HepG2 (cell line): ENCODE results near the gene SLC25A17. TPM values are rescaled to one million over a fixed set of nuclear protein-coding genes. Genes with fewer than 3 reads are reported as not detected.

Experiments used
- ATAC-seq: fragments of 200-7000 bp; cut with Tn5 transposase; 3 replicates; pipeline ENCODE4 v1.9.1; 2020; ENCODE audit warnings: mild to moderate bottlenecking, moderate library complexity
- BruUV-seq: library from RNA; stranded (reverse); fragments of 400-500 nt; replicated peaks from 2 replicates; lab custom pipeline; 2021; lab: Mats Ljungman, UMichigan
- CTCF ChIA-PET: fragments of 300-600 bp; formaldehyde crosslinking; extraction: SDS; loops from one replicate; lab custom pipeline; 2021; ENCODE audit warnings: low total read pairs, inconsistent platforms, low intra/inter-chr PET ratio; lab: Yijun Ruan, JAX
- POLR2A ChIA-PET: fragments of 350-600 bp; sonication (Branson Sonifier 250); formaldehyde crosslinking; loops from one replicate; lab custom pipeline; 2020; ENCODE audit warnings: antibody characterized with exemption, inconsistent platforms; lab: Yijun Ruan, JAX
- DNase-seq: peaks from one replicate; pipeline ENCODE4 v3.0.0-alpha.2; 2015; ENCODE audit warnings: low spot score
- FAIRE-seq: peaks from 3 replicates; lab custom pipeline; 2011; peaks lifted over from hg19 to GRCh38; lab: Jason Lieb, UNC
- H2AFZ ChIP-seq: one replicate; pipeline ENCODE4 v1.6.1; 2011; ENCODE audit warnings: low read length, inconsistent platforms
- H3K27ac ChIP-seq: fragments of 300-600 bp; 3 replicates; pipeline ENCODE4 v1.8.0; 2011; ENCODE audit warnings: mixed run types, mild to moderate bottlenecking, mixed read lengths, low read length, inconsistent platforms; ENCODE audit not compliant: insufficient read depth; ENCODE audit errors: extremely low read length
- H3K27me3 ChIP-seq, 2 experiments: fragments of 200-600 bp in 1 of 2; 2 replicates in 1 of 2; 3 replicates in 1 of 2; pipeline versions ENCODE4 v1.6.0 to v1.8.0; 2011; ENCODE audit warnings: low read length in 2 of 2, mild to moderate bottlenecking in 2 of 2, moderate library complexity in 2 of 2, inconsistent platforms in 1 of 2; ENCODE audit not compliant: insufficient read depth in 2 of 2, control insufficient read depth in 1 of 2
- H3K36me3 ChIP-seq, 2 experiments: fragments of 200-600 bp in 1 of 2; replicated peaks in 1 of 2; 2 replicates in 1 of 2; 3 replicates in 1 of 2; pipeline versions ENCODE4 v1.5.1 to v1.8.0; 2011; ENCODE audit warnings: low read length in 2 of 2, inconsistent platforms in 1 of 2; ENCODE audit not compliant: insufficient read depth in 2 of 2, control insufficient read depth in 1 of 2
- H3K4me1 ChIP-seq: 2 replicates; pipeline ENCODE4 v1.5.1; 2012; ENCODE audit warnings: low read length, inconsistent platforms; ENCODE audit not compliant: insufficient read depth
- H3K4me2 ChIP-seq: 2 replicates; pipeline ENCODE4 v1.6.0; 2011; ENCODE audit warnings: low read depth, low read length, inconsistent platforms
- H3K4me3 ChIP-seq, 3 experiments: fragments of 200-600 bp in 1 of 3; sonication (generic), shearing (Covaris generic) in 1 of 3; replicated peaks in 1 of 3; 2 replicates each; pipeline ENCODE4 v1.5.1; 2011 to 2016; ENCODE audit warnings: low read length in 3 of 3, inconsistent platforms in 2 of 3, low read depth in 2 of 3, mild to moderate bottlenecking in 2 of 3, control low read depth in 1 of 3, mixed read lengths in 1 of 3; ENCODE audit not compliant: insufficient read depth in 1 of 3
- H3K79me2 ChIP-seq: one replicate; pipeline ENCODE4 v1.6.1; 2011; ENCODE audit warnings: low read length, inconsistent platforms; ENCODE audit not compliant: insufficient read depth
- H3K9ac ChIP-seq: 2 replicates; pipeline ENCODE4 v1.6.0; 2011; ENCODE audit warnings: mild to moderate bottlenecking, low read depth, low read length, inconsistent platforms; ENCODE audit not compliant: insufficient read depth
- H3K9me3 ChIP-seq: 2 replicates; pipeline ENCODE4 v1.5.1; 2012; ENCODE audit warnings: mild to moderate bottlenecking, low read length
- H4K20me1 ChIP-seq: 2 replicates; pipeline ENCODE4 v1.6.0; 2011; ENCODE audit warnings: inconsistent platforms, mild to moderate bottlenecking, low read length, moderate library complexity; ENCODE audit not compliant: insufficient read depth
- DPF2 ChIP-seq: sonication (generic); formaldehyde crosslinking; IDR thresholded peaks from 2 replicates; pipeline ENCODE4 v1.4.0; 2020; ENCODE audit warnings: mild to moderate bottlenecking, low read depth, missing genetic modification reagents, borderline replicate concordance
- FLYWCH1 ChIP-seq: sonication (generic); formaldehyde crosslinking; IDR thresholded peaks from 2 replicates; pipeline ENCODE4 v1.8.1; 2023; ENCODE audit warnings: mild to moderate bottlenecking, missing genetic modification reagents
- HES4 ChIP-seq: sonication (generic); formaldehyde crosslinking; IDR thresholded peaks from 2 replicates; pipeline ENCODE4 v1.9.0; 2021; ENCODE audit warnings: mild to moderate bottlenecking, missing genetic modification reagents, borderline replicate concordance
- MIXL1 ChIP-seq: IDR thresholded peaks from 2 replicates; pipeline ENCODE4 v1.6.1; 2016
- RELA ChIP-seq: sonication (generic); formaldehyde crosslinking; IDR thresholded peaks from 2 replicates; pipeline ENCODE4 v1.4.0; 2020; ENCODE audit warnings: missing genetic modification reagents
- ZKSCAN5 ChIP-seq: sonication (generic); formaldehyde crosslinking; IDR thresholded peaks from 2 replicates; pipeline ENCODE4 v1.5.1; 2020; ENCODE audit warnings: mild to moderate bottlenecking, missing genetic modification reagents
- ZNF296 ChIP-seq: sonication (generic); formaldehyde crosslinking; conservative IDR thresholded peaks from 2 replicates; pipeline ENCODE4 v1.5.0; 2020; ENCODE audit warnings: mild to moderate bottlenecking, missing genetic modification reagents
- ZNF451 ChIP-seq: sonication (generic); formaldehyde crosslinking; IDR thresholded peaks from 2 replicates; pipeline ENCODE4 v1.5.0; 2020; ENCODE audit warnings: mild to moderate bottlenecking, missing genetic modification reagents
- ZNF598 ChIP-seq: sonication (generic); formaldehyde crosslinking; IDR thresholded peaks from 2 replicates; pipeline ENCODE4 v1.5.1; 2020; ENCODE audit warnings: mild to moderate bottlenecking, missing genetic modification reagents, borderline replicate concordance
- WGBS: methylation state at CpG from one replicate; pipeline ENCODE4 v1.1.6; 2017; ENCODE audit warnings: low lambda C conversion rate; 5-methylcytosine and 5-hydroxymethylcytosine counted together
- in situ Hi-C: cut with HindIII; loops from 2 replicates; pipeline ENCODE4 v1.10.0; 2017; ENCODE audit warnings: low pct_unique_long_range_greater_than_20kb; ENCODE audit not compliant: extremely low pct_ligation_motif_present
- intact Hi-C: fragments of 100-400 bp; cut with micrococcal nuclease; formaldehyde crosslinking; loops from one replicate; pipeline ENCODE4 v1.10.0; 2022; ENCODE audit not compliant: unreplicated experiment
- polyA plus RNA-seq, 8 experiments: library from polyadenylated mRNA; depleted of rRNA in 3 of 8; stranded (reverse) in 7 of 8; unstranded in 1 of 8; fragments of >200 nt; fragmentation: Illumina TruSeq in 4 of 8; extraction: Trizol in 4 of 8; gene quantifications; 2 replicates each; pipeline versions ENCODE4 v1.2.1 to v1.2.3, GENCODE V29; 2011 to 2016; ENCODE audit warnings: low read depth in 4 of 8, missing spikeins in 1 of 8, mixed read lengths in 1 of 8; ENCODE audit not compliant: insufficient read depth in 1 of 8
- total RNA-seq, 5 experiments: library from RNA; depleted of rRNA; stranded (reverse); fragments of >200 nt; fragmentation: Illumina TruSeq; extraction: Trizol; gene quantifications; 2 replicates each; pipeline ENCODE4 v1.2.3, GENCODE V29; 2016; ENCODE audit warnings: low read depth in 1 of 5
- TF ChIP-seq, protein P1 (sequence below): sonication (generic); formaldehyde crosslinking; IDR thresholded peaks from 2 replicates; pipeline ENCODE4 v1.4.0; 2020; ENCODE audit warnings: missing genetic modification reagents, borderline replicate concordance
- TF ChIP-seq, protein P2 (sequence below): sonication (generic); formaldehyde crosslinking; IDR thresholded peaks from 2 replicates; pipeline ENCODE4 v1.5.1; 2020; ENCODE audit warnings: mild to moderate bottlenecking, missing genetic modification reagents, borderline replicate concordance
- TF ChIP-seq, protein P3 (sequence below): sonication (generic); formaldehyde crosslinking; IDR thresholded peaks from 2 replicates; pipeline ENCODE4 v1.4.0; 2020; ENCODE audit warnings: mild to moderate bottlenecking, missing genetic modification reagents

The SLC25A17 gene
- total and polyA plus RNA-seq, 2 of the 13 experiments (the other 11 are each of a cell fraction or from before 2014, with no cell fraction given) = 15.7 to 27.9 TPM

DNA sequence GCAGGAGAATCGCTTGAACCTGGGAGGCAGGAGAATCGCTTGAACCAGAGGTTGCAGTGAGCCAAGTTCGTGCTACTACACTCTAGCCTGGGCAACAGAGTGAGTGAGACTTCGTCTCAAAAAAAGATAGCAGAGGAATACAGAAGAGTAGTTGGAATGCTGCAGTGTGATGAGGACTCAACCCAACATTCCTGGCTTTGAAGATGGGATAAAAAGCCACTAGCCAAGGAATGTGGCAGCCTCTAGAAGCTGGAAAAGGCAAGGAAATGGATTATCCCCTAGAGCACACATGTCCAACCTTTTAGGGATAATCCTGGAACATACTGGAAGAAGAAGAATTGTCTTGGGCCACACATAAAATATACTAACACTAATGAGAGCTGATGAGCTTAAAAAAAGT, 13.9 kb downstream of the SLC25A17 start (continued):
- TF ChIP-seq, protein P1, sequence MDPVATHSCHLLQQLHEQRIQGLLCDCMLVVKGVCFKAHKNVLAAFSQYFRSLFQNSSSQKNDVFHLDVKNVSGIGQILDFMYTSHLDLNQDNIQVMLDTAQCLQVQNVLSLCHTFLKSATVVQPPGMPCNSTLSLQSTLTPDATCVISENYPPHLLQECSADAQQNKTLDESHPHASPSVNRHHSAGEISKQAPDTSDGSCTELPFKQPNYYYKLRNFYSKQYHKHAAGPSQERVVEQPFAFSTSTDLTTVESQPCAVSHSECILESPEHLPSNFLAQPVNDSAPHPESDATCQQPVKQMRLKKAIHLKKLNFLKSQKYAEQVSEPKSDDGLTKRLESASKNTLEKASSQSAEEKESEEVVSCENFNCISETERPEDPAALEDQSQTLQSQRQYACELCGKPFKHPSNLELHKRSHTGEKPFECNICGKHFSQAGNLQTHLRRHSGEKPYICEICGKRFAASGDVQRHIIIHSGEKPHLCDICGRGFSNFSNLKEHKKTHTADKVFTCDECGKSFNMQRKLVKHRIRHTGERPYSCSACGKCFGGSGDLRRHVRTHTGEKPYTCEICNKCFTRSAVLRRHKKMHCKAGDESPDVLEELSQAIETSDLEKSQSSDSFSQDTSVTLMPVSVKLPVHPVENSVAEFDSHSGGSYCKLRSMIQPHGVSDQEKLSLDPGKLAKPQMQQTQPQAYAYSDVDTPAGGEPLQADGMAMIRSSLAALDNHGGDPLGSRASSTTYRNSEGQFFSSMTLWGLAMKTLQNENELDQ (CRISPR knock-in tag) = no peak
- no peak for TF ChIP-seq ZNF451 (CRISPR knock-in tag)

DNA sequence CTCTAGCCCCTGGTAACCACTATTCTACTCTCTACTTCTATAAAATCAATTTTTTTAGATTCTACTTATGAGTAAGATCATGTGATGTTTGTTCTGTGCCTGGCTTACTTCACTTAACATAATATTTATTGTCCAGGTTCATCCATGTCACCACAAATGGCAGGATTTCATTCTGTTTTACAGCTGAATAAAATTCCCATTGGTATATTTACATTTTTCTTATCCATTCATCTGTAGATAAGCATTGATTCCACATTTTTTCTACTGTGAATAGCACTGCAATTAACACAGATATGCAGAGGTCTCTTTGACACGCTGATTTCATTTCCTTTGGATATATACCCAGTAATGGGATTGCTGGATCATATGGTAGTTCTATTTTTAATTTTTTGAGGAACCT, 15.8 kb downstream of the SLC25A17 start:
- Histone ChIP-seq H3K27ac (no peak overlapping the region), H3K79me2 (peaks cover 13% of the 10 kb centered on the region), H3K4me3 (no peak overlapping the region), H3K27me3 (no peaks in the 10 kb centered on the region), H3K4me1 (peaks cover 16% of the 10 kb centered on the region), H3K9ac (no peak overlapping the region), H3K36me3 (peaks cover 0 to 11% of the 10 kb centered on the region in 2 experiments; a peak in 1 of 5 replicates), H3K4me2 (no peak overlapping the region), H3K9me3 (no peaks in the 10 kb centered on the region), H2AFZ (no peak overlapping the region), H4K20me1 (no peaks in the 10 kb centered on the region)
- ATAC-seq (no peak), DNase-seq (no peak), FAIRE-seq (no peak)
- POLR2A ChIA-PET = no interaction called here
- in situ Hi-C loops = no loop called here
- 92% methylated on average over 1 of the region's 1 CpG for WGBS
- BruUV-seq = no TSS peak
- CTCF ChIA-PET = no interaction called here
- intact Hi-C loops = no loop called here
- no peak for TF ChIP-seq ZNF598
- TF ChIP-seq RELA (CRISPR knock-in tag) = no peak
- TF ChIP-seq, protein P2, sequence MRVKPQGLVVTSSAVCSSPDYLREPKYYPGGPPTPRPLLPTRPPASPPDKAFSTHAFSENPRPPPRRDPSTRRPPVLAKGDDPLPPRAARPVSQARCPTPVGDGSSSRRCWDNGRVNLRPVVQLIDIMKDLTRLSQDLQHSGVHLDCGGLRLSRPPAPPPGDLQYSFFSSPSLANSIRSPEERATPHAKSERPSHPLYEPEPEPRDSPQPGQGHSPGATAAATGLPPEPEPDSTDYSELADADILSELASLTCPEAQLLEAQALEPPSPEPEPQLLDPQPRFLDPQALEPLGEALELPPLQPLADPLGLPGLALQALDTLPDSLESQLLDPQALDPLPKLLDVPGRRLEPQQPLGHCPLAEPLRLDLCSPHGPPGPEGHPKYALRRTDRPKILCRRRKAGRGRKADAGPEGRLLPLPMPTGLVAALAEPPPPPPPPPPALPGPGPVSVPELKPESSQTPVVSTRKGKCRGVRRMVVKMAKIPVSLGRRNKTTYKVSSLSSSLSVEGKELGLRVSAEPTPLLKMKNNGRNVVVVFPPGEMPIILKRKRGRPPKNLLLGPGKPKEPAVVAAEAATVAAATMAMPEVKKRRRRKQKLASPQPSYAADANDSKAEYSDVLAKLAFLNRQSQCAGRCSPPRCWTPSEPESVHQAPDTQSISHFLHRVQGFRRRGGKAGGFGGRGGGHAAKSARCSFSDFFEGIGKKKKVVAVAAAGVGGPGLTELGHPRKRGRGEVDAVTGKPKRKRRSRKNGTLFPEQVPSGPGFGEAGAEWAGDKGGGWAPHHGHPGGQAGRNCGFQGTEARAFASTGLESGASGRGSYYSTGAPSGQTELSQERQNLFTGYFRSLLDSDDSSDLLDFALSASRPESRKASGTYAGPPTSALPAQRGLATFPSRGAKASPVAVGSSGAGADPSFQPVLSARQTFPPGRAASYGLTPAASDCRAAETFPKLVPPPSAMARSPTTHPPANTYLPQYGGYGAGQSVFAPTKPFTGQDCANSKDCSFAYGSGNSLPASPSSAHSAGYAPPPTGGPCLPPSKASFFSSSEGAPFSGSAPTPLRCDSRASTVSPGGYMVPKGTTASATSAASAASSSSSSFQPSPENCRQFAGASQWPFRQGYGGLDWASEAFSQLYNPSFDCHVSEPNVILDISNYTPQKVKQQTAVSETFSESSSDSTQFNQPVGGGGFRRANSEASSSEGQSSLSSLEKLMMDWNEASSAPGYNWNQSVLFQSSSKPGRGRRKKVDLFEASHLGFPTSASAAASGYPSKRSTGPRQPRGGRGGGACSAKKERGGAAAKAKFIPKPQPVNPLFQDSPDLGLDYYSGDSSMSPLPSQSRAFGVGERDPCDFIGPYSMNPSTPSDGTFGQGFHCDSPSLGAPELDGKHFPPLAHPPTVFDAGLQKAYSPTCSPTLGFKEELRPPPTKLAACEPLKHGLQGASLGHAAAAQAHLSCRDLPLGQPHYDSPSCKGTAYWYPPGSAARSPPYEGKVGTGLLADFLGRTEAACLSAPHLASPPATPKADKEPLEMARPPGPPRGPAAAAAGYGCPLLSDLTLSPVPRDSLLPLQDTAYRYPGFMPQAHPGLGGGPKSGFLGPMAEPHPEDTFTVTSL = no peak
- no peak for TF ChIP-seq HES4 (CRISPR knock-in tag)
- TF ChIP-seq DPF2 (CRISPR knock-in tag) = no peak
- no peak for TF ChIP-seq FLYWCH1 (CRISPR knock-in tag)
- TF ChIP-seq, protein P3, sequence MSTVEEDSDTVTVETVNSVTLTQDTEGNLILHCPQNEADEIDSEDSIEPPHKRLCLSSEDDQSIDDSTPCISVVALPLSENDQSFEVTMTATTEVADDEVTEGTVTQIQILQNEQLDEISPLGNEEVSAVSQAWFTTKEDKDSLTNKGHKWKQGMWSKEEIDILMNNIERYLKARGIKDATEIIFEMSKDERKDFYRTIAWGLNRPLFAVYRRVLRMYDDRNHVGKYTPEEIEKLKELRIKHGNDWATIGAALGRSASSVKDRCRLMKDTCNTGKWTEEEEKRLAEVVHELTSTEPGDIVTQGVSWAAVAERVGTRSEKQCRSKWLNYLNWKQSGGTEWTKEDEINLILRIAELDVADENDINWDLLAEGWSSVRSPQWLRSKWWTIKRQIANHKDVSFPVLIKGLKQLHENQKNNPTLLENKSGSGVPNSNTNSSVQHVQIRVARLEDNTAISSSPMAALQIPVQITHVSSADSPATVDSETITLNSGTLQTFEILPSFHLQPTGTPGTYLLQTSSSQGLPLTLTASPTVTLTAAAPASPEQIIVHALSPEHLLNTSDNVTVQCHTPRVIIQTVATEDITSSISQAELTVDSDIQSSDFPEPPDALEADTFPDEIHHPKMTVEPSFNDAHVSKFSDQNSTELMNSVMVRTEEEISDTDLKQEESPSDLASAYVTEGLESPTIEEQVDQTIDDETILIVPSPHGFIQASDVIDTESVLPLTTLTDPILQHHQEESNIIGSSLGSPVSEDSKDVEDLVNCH (CRISPR knock-in tag) = no peak
- no peak for TF ChIP-seq MIXL1
- TF ChIP-seq ZNF296 (CRISPR knock-in tag) = no peak
- TF ChIP-seq ZKSCAN5 (CRISPR knock-in tag) = no peak
